PC-9 (cell line): ENCODE measurements around the gene FCMR. TPM values are rescaled to one million over a fixed set of nuclear protein-coding genes. Genes with fewer than 3 reads are reported as not detected.

Experiments
- BruUV-seq: library from RNA; stranded (reverse); fragments of 400-500 nt; replicated peaks from 2 replicates; lab custom pipeline; 2021; lab: Mats Ljungman, UMichigan
- CTCF ChIA-PET: fragments of 300-600 bp; sonication (Branson Sonifier 250); formaldehyde crosslinking; loops from one replicate; lab custom pipeline; 2022; ENCODE audit warnings: antibody characterized with exemption; lab: Charles Lee
- POLR2A ChIA-PET: fragments of 300-600 bp; sonication (Branson Sonifier 250); formaldehyde crosslinking; loops from one replicate; lab custom pipeline; 2022; ENCODE audit warnings: antibody characterized with exemption; ENCODE audit not compliant: unreplicated experiment; lab: Charles Lee
- DNase-seq, 2 experiments: peaks; one replicate each; pipeline versions ENCODE4 v3.0.0 to v3.0.0-alpha.2; 2015 to 2022; ENCODE audit warnings: mixed read lengths in 1 of 2
- H2AFZ ChIP-seq: fragments of 200-600 bp; sonication (generic); 2 replicates; pipeline ENCODE4 v1.8.1; 2017; ENCODE audit warnings: antibody characterized with exemption
- H3F3A ChIP-seq: fragments of 200-600 bp; sonication (generic); 2 replicates; pipeline ENCODE4 v1.8.1; 2017; ENCODE audit warnings: antibody characterized with exemption, mild to moderate bottlenecking, low read depth; ENCODE audit not compliant: insufficient read depth
- H3K27ac ChIP-seq: fragments of 200-600 bp; sonication (generic); 2 replicates; pipeline ENCODE4 v1.6.1; 2016; ENCODE audit warnings: mixed run types
- H3K27me3 ChIP-seq: fragments of 200-600 bp; sonication (generic); 2 replicates; pipeline ENCODE4 v1.6.1; 2016; ENCODE audit warnings: low read depth, mixed run types; ENCODE audit not compliant: insufficient read depth
- H3K36me3 ChIP-seq: fragments of 200-600 bp; sonication (generic); 2 replicates; pipeline ENCODE4 v1.6.1; 2016; ENCODE audit warnings: low read depth, mixed run types
- H3K4me1 ChIP-seq: fragments of 200-600 bp; sonication (generic); replicated peaks from 2 replicates; pipeline ENCODE4 v1.6.1; 2016; ENCODE audit warnings: mixed run types; ENCODE audit not compliant: insufficient read depth
- H3K4me2 ChIP-seq: fragments of 200-600 bp; sonication (generic); 2 replicates; pipeline ENCODE4 v1.6.1; 2017; ENCODE audit warnings: mixed run types
- H3K4me3 ChIP-seq: fragments of 200-600 bp; sonication (generic); 2 replicates; pipeline ENCODE4 v1.6.1; 2016; ENCODE audit warnings: mixed run types
- H3K79me2 ChIP-seq: fragments of 200-600 bp; sonication (generic); 2 replicates; pipeline ENCODE4 v1.6.1; 2017; ENCODE audit warnings: low read depth, mixed run types
- H3K9me2 ChIP-seq: fragments of 200-600 bp; sonication (generic); 2 replicates; pipeline ENCODE4 v1.8.1; 2017; ENCODE audit warnings: mild to moderate bottlenecking; ENCODE audit not compliant: insufficient read depth
- H3K9me3 ChIP-seq: fragments of 200-600 bp; sonication (generic); 2 replicates; pipeline ENCODE4 v1.8.1; 2016; ENCODE audit warnings: low read depth; ENCODE audit not compliant: insufficient read depth
- H4K20me1 ChIP-seq: fragments of 200-600 bp; sonication (generic); 2 replicates; pipeline ENCODE4 v1.8.1; 2017; ENCODE audit not compliant: insufficient read depth
- EZH2 ChIP-seq: fragments of 200-600 bp; sonication (generic); IDR thresholded peaks from 2 replicates; pipeline ENCODE4 v1.8.0; 2017; ENCODE audit warnings: antibody characterized with exemption, low read depth
- intact Hi-C: fragments of 100-400 bp; cut with micrococcal nuclease; formaldehyde crosslinking; loops from one replicate; pipeline ENCODE4 v1.10.0; 2022; ENCODE audit not compliant: unreplicated experiment
- total RNA-seq: library from RNA; stranded (reverse); gene quantifications from 2 replicates; pipeline ENCODE4 v1.2.3, GENCODE V29; 2021
- TF ChIP-seq, protein P1 (sequence below): fragments of 200-600 bp; sonication (generic); conservative IDR thresholded peaks from 2 replicates; pipeline ENCODE4 v1.6.1; 2017; ENCODE audit warnings: mixed run types, antibody characterized with exemption, mild to moderate bottlenecking, moderate library complexity

Gene FCMR
- total RNA-seq, 1 experiment from 2014 or later = 1.2 TPM

DNA sequence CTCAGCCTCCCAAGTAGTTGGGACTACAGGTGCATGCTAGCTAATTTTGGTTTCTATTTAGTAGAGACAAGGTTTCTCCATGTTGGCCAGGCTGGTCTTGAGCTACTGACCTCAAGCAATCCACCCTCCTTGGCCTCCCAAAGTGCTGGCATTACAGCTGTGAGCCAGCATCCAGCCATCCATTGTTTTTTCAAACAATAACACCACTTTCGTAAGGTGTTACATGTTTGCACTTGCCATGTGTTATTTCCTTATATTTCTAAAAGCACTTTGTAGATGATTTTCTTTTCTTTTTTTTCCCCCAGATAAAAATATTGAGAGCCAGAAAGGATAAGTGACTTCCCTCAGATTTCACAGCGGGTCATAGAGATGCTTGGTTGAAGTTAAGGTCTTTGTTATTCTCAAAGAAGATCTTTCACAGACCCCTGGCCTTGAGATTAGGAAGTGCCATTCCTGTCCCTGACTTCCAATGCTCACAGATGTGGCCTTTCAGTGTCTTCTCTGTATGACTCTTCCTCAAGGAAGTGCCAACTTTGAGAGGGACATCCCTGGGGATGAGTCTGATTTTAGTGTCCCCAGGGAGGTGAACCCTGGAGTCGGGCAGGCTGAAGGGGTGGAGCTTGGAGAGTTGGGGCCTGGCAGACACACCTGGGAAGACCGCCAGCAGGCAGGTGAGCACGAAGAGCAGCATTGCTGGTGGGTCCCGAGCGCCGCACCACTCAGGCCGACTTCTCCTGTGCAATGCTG is 18.3 kb upstream of the FCMR start:
- ChIA-PET POLR2A (no interaction called here), CTCF (no interaction called here)
- Histone ChIP-seq H3K36me3 (no peaks in the 10 kb centered on the region), H3K4me1 (no peaks in the 10 kb centered on the region), H3K9me2 (no peaks in the 10 kb centered on the region), H3K27me3 (no peaks in the 10 kb centered on the region), H2AFZ (no peak overlapping the region), H3F3A (no peaks in the 10 kb centered on the region), H4K20me1 (no peaks in the 10 kb centered on the region), H3K9me3 (no peaks in the 10 kb centered on the region), H3K4me2 (no peak overlapping the region), H3K4me3 (no peak overlapping the region), H3K79me2 (no peaks in the 10 kb centered on the region), H3K27ac (no peak overlapping the region)
- TF ChIP-seq EZH2 = no peak
- TF ChIP-seq, protein P1, sequence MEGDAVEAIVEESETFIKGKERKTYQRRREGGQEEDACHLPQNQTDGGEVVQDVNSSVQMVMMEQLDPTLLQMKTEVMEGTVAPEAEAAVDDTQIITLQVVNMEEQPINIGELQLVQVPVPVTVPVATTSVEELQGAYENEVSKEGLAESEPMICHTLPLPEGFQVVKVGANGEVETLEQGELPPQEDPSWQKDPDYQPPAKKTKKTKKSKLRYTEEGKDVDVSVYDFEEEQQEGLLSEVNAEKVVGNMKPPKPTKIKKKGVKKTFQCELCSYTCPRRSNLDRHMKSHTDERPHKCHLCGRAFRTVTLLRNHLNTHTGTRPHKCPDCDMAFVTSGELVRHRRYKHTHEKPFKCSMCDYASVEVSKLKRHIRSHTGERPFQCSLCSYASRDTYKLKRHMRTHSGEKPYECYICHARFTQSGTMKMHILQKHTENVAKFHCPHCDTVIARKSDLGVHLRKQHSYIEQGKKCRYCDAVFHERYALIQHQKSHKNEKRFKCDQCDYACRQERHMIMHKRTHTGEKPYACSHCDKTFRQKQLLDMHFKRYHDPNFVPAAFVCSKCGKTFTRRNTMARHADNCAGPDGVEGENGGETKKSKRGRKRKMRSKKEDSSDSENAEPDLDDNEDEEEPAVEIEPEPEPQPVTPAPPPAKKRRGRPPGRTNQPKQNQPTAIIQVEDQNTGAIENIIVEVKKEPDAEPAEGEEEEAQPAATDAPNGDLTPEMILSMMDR = no peak
- no peak for DNase-seq
- intact Hi-C loops = no loop called here
- BruUV-seq = no TSS peak

DNA sequence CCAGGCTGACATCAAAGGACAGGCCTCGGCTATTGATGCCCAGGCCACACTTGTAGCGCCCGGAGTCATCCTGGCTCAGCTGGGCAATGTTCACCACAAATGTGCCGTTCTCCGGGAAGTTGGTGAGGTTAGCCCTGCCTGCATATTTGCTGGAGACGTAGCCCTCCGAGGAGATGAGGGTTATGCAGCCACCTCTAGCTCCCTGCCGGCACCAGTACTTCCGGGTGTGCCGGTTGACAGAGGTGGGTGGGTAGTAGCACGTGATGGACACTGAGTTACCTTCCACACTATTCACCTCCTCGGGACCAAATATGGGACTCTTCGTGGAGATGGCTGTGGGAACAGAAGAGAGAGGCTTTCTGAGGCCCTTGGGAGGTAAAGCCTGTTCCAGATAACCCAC is 17.4 kb upstream of the FCMR start:
- no peaks in the 10 kb centered on the region for H4K20me1 ChIP-seq
- no peak for DNase-seq
- no TSS peak for BruUV-seq
- TF ChIP-seq, protein P1 = no peak
- TF ChIP-seq EZH2 = no peak
- no peak overlapping the region for H3K4me2 ChIP-seq
- H3K27ac ChIP-seq = no peak overlapping the region
- H3F3A ChIP-seq = no peaks in the 10 kb centered on the region
- H3K79me2 ChIP-seq = no peaks in the 10 kb centered on the region
- POLR2A ChIA-PET = no interaction called here
- H3K4me1 ChIP-seq = no peaks in the 10 kb centered on the region
- CTCF ChIA-PET = no interaction called here
- no peak overlapping the region for H2AFZ ChIP-seq
- intact Hi-C loops = no loop called here
- H3K36me3 ChIP-seq = no peaks in the 10 kb centered on the region
- H3K9me3 ChIP-seq = no peaks in the 10 kb centered on the region
- H3K4me3 ChIP-seq = no peak overlapping the region
- no peaks in the 10 kb centered on the region for H3K9me2 ChIP-seq
- H3K27me3 ChIP-seq = no peaks in the 10 kb centered on the region

DNA sequence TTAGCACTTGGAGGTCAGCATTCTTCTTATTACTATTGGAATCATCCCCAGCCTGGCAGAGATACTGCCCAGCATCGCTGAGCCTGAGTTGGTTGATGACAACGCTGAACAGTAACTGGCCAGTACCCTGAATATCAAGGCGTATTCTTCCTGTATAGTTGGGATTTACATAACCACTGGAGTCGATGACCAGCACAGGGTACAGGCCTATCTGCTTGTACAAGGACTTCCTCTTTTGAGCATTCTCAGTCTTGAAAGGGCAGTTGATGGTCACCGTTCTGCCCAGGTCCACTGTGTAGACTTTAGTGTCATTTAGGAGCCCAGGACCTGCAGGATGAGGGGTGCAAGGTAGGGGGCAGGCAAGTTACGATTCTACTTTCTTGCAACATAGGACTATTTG is 15.7 kb upstream of the FCMR start:
- H3K79me2 ChIP-seq = no peaks in the 10 kb centered on the region
- H2AFZ ChIP-seq = no peak overlapping the region
- ChIA-PET CTCF (no interaction called here), POLR2A (no interaction called here)
- H3K4me3 ChIP-seq = no peak overlapping the region
- H3K9me2 ChIP-seq = no peaks in the 10 kb centered on the region
- H3K36me3 ChIP-seq = no peaks in the 10 kb centered on the region
- H3K4me2 ChIP-seq = no peak overlapping the region
- H4K20me1 ChIP-seq = no peaks in the 10 kb centered on the region
- intact Hi-C loops = no loop called here
- DNase-seq = no peak
- H3K27me3 ChIP-seq = no peaks in the 10 kb centered on the region
- no peaks in the 10 kb centered on the region for H3F3A ChIP-seq
- no peak overlapping the region for H3K27ac ChIP-seq
- TF ChIP-seq, protein P1 = no peak
- TF ChIP-seq EZH2 = no peak
- H3K9me3 ChIP-seq = no peaks in the 10 kb centered on the region
- no TSS peak for BruUV-seq
- H3K4me1 ChIP-seq = no peaks in the 10 kb centered on the region
